Stimulated activated naive CD4-positive, alpha-beta T cell (primary cell): ENCODE measurements around the gene TSPAN3.

Experiments used
- DNase-seq, 6 experiments: peaks; one replicate each; lab custom pipeline; 2025; lab: John Stamatoyannopoulos, UW

TSPAN3 gene

GRCh38 chr15:77023576-77024272 is 47.2 kb downstream of the TSPAN3 start:
- no peak for DNase-seq

DNA sequence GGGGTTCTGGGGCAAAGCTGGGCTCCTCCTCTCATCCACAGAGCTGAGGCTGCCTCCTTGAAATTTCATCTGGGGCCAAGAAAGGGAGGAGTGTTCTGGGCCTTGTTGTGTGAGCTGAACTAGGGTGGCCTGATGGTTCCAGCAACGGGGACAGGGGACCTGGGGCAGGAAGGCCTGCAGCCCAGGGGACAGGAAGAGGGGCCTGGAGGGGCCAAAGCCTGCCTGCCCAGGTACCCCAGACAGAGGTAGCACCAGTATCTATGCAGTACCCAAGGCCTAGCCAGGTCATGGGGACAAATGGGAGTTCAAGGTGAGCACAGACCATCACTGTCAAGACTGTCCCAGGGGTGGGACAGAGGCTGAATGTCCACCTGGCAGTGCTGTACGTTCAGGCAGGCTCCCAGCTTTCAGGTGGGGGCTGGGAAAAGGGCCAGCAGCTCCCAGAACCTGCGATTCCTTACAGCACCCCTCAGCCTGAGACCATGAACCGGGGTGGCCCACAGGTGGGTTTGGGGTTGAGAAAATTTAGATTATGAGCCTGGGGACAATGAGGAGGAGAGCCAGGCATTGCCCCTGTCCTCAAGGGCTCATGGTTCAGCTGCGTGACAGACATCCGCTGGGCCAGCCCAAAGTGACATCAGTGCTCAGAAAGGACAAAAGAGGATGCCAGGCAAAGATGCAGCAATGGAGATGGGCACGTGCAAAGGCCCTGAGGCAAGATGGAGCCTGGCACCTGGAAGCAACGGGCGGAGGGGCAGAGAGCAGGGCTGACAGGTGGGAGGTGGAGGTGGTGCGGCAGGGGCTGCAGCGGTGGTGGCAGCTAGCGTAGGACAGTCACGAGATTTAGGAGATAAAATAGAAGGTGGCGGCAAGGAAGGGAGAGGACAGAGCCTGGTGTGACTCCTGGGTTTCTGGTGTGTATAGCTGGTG is 48.0 kb downstream of the TSPAN3 start:
- no peak for DNase-seq

GRCh38 chr15:77021803-77022381 is 49.0 kb downstream of the TSPAN3 start:
- DNase-seq = peak in 4 of 6 experiments; percentile 16 to 62 (median 59)

- no peak for DNase-seq
Measured at GRCh38 chr15:77021088-77021481, 49.8 kb downstream of the TSPAN3 start.

DNA sequence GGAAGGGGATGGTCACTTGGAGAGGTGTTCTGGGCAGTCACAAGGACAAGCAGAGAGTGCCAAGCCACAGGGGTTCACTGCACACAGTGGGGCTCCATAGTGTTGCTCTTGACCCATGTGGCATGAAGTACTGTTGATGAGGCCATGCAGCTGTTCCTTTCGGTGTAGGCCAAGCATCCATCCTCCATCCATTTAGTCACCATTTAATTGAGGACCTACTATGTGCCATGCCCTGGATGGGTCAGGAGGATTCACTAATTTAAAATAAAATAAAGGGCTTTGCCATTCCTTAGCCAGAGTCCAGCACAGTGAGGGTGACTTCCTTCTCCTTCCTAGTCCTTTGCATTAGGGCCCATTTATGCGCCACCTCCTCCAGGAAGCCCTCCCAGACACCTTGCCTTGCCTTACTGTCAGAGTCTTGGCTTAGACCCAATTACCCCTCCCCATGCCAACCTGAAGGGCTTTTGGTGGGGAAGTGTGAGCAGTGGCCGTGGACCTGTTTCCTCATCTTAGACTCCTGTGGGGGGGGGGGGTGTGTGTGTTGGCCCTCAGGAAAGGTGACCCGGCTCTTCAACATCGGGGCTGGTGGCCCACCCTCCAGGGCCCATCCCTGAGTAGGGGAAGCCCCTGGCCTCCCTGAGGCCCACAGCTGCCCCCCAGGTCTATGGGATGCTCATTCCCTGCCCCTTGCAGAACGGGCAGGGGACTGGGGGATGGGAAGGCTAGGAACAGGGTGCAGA is 50.4 kb downstream of the TSPAN3 start:
- DNase-seq = no peak

DNA sequence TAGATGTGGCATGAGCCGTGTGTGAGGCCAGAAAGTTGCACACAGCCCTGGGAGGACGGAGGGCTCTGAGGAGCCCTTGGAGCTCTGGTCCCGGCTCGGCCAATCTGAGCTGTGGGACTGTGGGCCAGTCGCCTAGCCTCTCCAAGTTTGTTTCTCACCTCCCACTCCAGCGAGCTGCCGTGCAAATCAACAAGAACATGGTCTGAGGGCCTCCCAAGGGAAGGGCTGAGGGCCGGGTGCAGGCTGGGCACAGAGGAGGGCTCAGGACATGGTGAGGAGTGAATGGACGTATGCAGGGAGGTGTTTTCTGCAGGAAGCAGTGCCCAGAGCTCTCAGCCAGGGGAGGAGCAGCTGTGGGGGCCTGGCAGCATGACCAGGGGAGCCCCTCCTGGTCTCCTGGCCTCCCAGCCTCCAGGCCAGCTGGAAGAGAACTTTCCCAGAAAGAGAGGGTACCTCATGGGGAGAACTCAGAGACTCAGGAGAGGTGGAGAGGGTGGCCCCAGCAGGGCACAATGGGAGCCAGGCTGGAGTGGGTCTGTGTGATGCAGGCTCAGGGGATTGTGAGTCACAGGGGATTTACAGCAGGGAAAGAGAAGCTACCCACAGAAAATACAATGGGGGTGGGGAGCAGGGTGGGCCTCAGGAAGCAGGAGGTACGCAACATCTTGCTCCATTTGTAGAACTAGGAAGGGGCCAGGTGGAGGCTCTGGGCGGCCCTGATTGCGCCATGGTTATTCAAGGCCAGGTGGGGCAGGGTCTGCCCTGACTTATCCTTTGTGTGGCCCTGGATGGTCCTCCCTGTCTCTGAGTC is 51.2 kb downstream of the TSPAN3 start:
- no peak for DNase-seq

GRCh38 chr15:77018796-77019505 is 52.0 kb downstream of the TSPAN3 start:
- DNase-seq = no peak

DNA sequence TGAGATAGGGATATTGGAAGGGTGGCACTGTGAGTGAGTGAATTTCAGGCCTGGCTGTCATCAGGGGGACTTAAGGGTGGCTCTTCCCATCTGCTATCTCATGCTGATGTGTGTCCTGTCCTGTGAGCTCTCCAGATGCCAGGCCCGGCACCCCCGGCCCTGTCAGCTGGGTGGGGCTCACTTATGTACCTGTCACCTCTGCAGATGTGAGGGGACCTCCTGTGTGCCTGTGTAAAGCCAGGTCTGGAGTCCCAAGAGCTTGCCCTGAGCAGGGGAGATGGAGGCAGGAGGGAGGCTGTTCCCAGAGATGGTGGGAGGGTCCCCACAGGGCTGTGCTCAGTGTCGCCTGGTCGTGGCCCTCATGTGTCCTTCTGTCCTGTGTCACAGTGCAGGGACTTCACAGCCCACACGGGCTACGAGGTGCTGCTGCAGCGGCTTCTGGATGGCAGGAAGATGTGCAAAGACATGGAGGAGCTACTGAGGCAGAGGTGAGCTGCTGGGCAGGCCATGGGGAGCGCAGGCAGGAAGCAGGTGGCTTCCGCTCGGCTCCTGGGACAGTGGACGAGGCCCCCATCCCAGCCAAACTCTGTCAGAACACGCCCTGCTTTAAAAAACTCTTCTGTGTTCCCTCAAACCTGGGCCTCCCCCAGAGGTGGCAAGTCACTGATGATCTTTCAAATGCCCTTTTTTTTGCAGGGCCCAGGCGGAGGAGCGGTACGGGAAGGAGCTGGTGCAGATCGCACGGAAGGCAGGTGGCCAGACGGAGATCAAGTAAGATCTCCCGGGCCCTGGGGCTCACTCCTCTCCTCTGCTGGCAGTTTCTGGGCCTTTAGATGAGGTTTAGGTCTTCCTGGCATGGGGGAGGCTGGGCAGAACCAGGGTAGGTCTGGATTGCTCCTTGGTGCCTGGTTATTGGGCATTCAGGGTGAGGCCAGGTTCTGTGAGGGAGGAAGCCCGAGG is 52.9 kb downstream of the TSPAN3 start:
- DNase-seq = no peak

DNA sequence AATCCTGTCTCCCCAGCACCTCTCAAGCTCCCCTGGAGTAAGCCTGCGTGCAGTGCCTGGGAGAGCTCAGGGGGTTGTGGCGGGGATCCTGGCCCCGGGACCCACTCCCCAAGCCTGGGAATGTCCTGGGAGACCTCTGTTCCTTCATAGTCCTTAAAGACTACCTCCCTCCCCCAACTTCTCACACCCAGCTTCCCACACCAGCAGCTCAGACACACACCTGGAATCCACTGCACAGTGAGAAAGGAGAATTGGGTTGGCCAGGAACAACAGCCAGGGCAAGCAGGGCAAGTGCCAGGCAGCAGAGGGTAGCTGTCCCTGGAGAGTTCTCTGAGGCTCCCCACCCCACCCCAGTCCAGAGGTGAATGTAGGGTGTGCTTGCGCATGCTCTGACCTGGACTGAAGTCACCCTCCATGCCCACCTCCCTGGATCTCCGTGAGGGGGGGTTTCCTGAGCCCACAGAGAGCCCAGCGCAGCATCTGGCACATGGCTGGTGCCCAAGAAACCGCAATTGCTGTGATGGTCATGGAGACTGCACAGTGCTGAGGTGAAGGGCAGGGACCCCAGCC is 53.7 kb downstream of the TSPAN3 start:
- no peak for DNase-seq

- no peak for DNase-seq
Measured at GRCh38 chr15:77016321-77016695, 54.6 kb downstream of the TSPAN3 start.

DNA sequence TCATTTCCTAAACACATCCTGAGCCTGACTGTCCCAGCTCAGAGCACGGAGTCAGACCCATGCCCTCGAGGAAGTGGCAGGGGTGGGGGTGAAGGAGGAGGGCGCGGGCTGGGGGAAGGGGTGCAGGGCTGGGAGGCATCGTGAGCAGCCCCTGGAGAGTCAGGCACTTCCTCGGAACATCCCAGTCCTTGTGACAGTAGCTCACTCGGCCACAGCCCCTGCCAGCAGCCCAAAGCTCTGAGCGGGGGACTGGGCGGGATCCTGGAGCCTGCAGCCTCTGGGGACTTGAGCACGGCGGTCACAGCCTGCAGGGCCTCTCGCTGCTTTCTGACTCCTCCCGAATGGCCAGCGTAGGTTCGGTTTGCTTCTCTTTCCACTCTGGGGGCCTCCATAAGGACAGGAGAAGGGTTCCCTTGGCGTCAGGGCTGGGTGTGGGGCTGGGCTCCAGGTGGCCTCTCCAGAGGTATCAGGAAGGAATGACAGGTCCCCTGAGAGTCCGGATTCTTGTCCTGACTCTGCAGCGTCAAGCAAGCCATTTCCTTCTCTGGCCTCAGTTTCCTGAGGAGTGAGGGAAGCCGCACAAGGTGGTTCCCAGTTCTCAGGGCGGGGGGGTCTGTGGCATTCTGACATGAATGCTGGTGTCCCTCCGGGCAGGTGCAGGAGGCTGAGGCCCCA is 55.1 kb downstream of the TSPAN3 start:
- DNase-seq = no peak

DNA sequence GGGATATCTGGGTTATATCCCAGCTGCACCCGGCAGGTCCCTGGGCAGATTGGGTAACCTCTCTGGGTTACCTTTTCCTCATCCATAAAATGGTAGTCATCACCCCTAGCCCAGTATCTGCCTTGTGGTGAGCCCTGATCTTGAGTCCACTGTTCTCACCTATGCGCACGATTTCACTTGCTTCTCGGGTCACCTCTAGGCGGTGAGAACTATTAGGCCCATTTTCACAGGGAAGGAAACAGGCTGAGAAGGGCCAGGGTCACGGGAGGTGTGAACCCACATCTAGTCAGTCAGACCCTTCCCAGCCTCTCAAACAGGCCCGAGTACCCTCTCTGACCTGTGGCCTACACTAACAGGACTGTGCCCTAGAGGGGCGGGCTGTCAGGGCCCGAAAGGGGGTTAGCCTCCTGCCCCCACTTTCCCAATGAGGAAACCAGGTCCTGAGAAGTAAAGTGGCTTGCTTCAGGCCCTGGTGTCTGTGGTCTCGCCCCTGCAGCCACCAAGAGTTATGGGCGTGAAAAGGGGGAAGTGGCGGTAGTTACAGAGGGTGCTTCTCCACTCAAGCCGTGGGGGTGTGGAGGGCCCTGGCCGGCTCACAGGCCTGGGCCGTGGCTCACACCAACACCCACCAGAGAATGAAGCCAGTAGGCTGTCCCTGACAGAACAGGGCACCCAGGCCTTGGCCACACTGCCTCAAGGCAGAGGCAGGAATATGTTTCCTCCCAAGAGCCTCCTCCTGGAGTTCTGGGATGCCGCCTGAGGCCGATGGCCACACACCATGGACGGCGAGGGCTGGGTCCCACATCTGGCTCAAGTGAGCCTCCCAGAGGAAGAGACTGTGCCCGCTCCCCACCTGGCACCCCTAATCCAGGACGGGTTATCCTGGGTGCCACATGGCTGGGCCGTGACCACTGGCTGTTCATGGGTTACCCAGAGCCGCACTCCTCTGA is 56.5 kb downstream of the TSPAN3 start:
- no peak for DNase-seq

GRCh38 chr15:77013776-77014131 is 57.2 kb downstream of the TSPAN3 start:
- DNase-seq = peak; percentile 13 to 54 (median 28)

DNA sequence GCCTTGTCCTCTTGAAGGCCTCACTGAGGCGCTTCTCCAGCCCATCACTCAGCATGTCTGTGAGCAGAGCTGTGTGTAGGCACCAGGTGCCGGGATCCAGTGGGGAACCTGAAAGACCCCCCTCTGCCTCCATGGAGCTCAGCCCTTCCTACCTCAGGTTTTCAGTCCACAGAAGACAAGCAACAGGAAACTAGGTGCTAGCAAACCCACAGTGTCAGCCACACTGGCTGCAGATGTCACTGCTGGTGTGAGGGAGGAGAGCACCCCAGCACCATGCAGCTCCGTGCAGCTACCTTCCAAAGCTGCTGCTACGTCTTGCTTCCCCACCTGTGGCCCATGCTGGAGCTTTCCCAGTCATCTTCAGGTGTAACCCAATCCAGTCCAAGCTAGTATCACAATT is 58.0 kb downstream of the TSPAN3 start:
- peak in 4 of 6 experiments; percentile 13 to 46 (median 25) for DNase-seq

DNA sequence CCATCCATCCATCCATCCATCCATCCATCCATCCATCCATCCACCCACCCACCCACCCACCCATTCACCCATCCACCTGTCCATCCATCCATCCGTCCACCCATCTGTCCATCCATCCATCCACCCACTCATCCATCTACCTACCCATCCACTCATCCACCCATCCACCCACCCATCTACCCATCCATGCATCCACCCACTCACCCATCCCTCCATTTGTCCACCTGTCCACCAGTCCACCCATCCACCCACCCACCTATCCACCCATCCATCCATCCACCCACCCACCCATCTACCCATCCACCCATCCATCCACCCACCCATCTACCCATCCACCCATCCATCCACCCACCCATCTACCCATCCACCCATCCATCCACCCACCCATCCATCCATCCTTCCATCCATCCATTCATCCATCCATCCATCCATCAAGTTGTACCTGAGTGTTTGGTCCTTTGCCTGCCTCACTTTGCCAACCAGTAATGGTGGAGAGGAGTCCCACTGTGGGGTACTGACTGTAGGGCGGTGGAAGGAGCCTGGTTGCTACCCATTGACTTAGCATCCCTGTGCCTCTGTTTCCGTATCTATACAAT is 58.7 kb downstream of the TSPAN3 start:
- no peak for DNase-seq

- DNase-seq = no peak
Measured at GRCh38 chr15:77010857-77011256, 60.1 kb downstream of the TSPAN3 start.

- no peak for DNase-seq
Measured at GRCh38 chr15:77010312-77010686, 60.6 kb downstream of the TSPAN3 start.
